ENCODE measurements around the gene PRDM2.
A peak's percentile ranks its signal among the peaks of the same experiment; 100 is the strongest.
"Not testable (repeated sequence)": the region's sequence is repeated elsewhere in the genome, so short reads cannot be mapped to it uniquely, and the experiment has no call there.

PRDM2 gene

DNA sequence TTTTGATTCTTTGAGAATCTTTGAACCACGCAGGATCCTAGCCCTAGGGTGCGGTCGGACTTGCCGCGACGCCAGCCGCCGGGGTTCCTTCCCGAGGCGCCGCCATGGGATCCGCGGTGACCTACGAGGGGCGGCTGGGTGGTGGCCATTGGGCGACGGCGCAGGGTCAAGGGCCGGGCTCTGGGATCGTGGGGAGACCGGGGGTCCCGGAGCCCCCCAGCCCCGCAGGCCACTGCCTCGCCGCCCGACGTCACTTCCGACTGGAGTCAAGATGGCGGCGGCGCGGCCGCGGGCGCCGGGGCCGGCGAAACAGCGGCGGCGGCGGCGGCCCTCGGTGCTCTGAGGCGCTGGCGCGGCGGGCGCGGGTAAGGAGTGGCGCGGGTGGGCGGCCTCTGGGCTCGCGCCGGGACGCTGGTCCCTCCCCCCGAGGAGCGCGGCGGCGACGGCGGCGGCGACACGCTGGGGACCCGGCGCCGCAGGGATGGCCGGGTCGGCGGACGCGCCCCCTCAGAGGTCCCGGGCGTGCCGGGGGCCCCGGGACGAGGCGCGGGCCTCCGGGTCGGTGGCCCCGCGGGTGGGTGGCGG lies at the start of gene PRDM2:
PRDM2 (plus strand) TSS at position 253 of the 585 bp plus-strand sequence. CDS start 15,418 bp downstream, outside the sequence.
- peak; percentile 57 for DNase-seq (ENCODE audit: low spot score)

DNA sequence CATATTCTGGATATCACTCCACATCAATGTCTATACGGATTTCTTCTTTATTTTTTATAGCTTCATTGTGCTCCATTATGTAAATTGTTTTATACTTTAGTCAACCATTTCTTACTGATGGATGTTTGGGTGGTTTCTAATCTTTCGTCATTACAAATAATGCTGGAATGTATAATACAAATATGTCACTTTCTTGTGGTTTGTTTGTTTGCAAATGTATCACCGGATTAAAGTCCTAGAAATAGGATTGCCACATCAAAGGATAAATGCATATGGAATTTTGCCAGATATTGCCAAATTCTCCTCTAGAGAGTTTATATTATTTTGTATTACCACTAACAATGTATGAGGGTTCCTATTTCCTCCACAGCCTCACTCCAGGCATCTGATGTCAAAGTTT lies 48.7 kb upstream of the PRDM2 start:
- no peak for DNase-seq (ENCODE audit: low spot score)

DNA sequence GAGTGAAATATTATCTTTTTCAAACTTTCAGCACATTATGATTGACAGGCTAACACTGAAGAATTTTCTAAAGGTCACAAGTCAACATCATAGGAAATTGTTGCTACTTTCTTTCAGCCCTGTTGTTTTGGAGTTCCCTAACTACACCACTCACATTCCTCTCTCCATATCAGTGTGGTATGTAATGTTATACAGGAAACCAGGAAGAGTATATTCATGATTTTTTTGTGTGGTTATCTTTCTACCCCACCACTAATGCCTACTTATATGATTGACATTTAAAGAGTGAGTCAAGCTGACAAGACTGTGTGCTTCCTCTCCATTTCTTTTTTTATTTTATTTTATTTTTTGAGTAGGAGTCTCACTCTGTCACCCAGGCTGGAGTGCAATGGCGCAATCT lies 47.8 kb upstream of the PRDM2 start:
- DNase-seq (ENCODE audit: low spot score): no peak

- DNase-seq (ENCODE audit: low spot score): no peak
Observed at GRCh38 chr1:13661539-13661938, 38.4 kb upstream of the PRDM2 start.

GRCh38 chr1:13662493-13662892 lies 37.5 kb upstream of the PRDM2 start:
- DNase-seq (ENCODE audit: low spot score): no peak

DNA sequence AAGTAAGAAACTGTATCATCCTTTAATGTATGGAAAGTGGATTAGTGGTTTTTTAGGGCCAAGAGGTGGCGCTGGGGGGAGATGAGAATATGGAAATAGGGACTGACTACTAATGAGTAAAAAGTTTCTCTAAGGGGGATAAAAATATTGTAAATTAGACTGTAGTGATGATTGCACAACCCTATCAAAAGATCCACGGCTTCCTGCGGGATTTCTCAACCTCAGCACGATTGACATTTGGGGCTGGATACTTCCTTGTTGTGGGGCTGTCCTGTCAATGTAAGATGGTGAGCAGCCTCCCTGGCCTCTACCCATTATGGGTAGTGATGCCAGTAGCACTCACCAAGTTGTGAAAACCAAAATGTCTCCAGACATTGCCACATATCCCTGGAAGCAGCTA lies 36.0 kb upstream of the PRDM2 start:
- DNase-seq (ENCODE audit: low spot score): no peak

DNA sequence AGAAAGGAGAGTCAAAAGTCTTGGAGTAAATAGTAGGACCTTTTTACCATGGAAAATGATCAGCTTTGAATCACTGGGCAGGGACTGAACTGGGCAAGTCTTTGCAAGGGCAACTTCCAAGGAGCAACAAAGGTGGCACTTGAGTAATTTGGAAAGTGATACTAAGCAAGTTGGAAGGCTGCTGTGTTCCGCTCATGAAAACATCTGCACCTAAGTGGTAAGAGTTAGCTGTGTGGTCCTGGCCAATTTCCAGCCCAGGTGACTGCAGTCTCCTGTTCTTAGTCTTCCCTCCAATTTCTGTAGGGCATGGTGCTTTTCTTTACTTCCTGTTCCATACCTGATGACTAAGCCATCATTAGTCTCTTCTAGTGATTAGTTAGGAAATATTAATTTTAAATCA lies 35.5 kb upstream of the PRDM2 start:
- DNase-seq (ENCODE audit: low spot score): no peak

DNA sequence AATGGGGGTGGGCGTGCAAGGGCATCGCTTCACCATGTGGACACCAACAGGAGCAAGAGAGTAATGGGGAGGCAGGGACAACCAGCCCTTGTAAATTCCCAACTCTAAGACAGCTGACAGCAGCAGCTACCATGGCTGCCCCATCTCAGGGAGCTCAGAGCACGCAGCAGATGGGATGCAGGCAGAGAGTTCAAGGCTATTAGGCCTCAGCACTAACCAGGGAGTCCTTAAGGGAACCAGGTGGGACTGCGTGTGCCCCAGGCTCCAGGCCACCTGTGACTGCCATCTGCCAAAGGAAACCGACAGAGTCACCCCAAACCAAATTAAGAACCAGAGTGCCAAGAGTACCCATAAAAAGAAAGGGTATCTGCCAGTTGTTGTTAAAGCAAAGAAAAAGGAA lies 33.7 kb upstream of the PRDM2 start:
- DNase-seq (ENCODE audit: low spot score): no peak

DNA sequence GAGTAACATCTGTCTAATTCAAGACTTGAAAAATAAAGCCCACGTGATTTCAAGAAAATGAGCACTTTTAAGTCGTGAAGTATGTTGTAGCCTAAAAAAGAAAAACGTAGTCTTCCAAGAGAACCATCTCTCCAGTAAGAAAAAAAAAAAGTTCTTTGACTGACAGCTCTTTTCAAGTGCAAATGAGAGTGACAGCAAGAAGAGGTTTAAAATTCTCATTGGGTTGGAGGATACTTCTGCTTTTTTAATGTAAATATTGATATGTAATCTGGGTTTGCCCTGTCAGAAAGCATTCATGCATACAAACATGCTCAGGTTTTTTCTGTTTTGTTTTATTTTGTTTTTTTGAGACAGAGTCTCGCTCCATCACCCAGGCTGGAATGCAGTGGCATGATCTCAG lies 32.3 kb upstream of the PRDM2 start:
- DNase-seq (ENCODE audit: low spot score): no peak

- no peak for DNase-seq (ENCODE audit: low spot score)
Observed at GRCh38 chr1:13674377-13674776, 25.6 kb upstream of the PRDM2 start.

DNA sequence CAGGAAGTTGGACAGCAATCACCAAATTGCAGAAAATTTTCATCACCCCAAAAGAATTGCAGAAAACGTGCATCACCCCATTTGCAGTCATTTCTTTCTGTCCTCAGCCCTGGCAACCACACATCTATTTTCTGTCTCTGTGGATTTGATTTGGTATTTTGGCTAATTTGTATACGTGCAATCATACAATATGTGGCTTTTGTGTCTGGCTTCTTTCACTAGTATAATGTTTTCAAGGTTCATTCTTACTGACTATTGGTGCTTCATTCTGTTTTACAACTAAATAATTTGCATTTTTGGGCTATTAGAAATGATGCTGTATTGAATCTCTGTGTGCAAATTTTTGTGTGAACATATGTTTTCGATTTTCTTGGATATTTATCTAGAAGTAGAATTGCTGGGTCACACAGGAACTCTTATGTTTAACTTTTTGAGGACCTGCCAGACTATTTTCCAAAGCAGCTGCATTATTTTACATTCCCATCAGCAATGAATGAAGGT lies 24.8 kb upstream of the PRDM2 start:
- DNase-seq (ENCODE audit: low spot score): no peak

DNA sequence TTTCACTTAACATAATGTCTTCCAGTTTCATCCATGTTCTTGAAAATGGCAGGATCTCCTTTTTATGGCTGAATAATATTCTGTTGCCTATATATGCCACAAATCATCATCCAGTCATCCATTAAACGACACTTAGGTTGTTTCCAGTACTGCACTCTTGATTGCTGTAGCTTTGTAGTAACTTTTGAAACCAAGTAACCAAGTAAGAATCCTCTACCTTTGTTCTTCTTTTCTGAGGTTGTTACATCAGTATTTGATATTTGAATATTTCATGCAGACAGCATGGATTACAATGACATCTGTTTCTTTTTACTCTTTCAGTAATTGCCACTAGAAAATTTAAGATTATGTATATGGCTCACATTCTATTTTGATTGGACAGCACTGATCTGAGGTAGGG lies 22.1 kb upstream of the PRDM2 start:
- DNase-seq (ENCODE audit: low spot score): no peak

DNA sequence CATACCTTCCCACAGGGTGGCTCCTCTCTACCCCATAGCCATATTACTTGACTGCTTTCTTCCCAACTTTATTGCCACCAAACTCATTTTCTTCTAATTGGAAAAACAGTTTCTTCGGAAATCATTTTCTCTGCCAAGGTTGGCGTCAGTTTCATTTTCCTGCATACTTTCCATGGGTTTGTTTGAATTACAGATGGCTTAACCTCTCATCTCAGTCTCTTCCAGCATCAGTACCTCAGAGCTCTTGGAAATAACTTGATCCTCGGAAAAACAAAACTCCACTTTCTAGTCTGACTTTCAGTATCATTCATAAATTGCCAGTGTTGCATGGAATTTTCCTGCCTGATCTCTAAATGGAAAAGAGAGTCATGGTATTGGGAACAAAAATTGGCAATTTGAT lies 20.3 kb upstream of the PRDM2 start:
- DNase-seq (ENCODE audit: low spot score): no peak

GRCh38 chr1:13680609-13681008 lies 19.4 kb upstream of the PRDM2 start:
- DNase-seq (ENCODE audit: low spot score): not testable (repeated sequence)

- no peak for DNase-seq (ENCODE audit: low spot score)
Observed at GRCh38 chr1:13681921-13682320, 18.1 kb upstream of the PRDM2 start.

- no peak for DNase-seq (ENCODE audit: low spot score)
Observed at GRCh38 chr1:13682444-13682843, 17.5 kb upstream of the PRDM2 start.

DNA sequence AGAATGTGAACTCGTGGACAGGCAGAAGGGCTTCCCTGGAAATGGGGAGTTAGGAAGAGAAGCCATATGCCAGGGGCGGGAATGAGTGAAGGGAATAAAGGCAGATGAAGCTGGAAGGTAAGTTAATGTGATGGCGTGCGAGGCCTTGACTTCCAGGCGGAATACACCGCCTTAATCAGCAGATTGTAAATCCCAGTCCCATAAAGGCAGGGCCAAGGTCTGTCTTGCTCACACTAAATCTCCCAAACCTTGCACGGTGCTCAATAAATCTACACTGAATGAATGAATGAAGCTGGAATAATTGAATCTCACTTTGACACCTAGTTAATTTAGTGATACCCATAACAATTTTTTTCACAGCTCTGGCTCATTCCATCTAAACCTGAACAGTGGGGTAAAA lies 16.8 kb upstream of the PRDM2 start:
- no peak for DNase-seq (ENCODE audit: low spot score)

DNA sequence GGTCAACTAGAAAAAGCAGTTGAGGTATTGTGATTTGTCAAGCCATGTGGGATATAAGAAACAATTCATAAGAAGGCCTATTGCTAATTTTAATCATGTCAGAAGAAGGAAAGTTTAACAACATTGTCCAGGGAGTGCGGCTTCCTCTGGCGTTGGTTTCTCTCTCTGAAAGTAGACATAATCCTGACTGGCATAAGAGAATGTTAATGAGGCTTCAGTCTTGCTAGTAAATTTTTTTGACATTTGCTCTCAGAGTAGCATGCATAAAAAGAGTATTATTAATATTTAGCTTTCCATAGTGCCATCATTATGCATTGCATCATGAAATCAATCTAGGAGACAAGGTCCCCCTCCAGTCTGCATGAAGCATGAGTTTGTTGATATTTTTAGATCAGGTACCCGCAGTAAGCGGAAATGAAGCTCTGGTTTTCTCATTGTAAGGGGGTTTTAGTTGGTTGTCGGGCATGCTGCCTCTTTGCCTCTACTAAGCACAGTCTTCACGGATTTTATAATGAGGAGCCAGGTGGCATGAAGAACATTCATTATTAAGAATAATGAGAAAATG lies 12.8 kb upstream of the PRDM2 start:
- DNase-seq (ENCODE audit: low spot score): no peak

DNA sequence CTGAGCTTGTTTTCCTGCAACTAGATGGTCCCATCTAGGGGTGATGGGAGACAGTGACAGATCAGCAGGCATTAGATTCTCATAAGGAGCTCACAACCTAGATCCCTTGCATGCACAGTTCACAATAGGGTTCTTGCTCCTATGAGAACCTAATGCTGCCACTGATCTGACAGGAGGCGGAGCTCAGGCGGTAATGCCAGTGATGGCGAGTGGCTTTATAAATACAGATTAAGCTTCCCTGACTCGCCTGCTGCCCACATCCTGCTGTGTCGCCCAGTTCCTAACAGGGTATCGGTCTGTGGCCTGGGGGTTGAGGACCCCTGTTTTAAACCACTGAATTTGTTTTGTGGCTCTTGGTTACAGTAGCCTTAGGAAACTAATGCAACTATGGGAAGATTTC lies 6.9 kb upstream of the PRDM2 start:
- DNase-seq (ENCODE audit: low spot score): not testable (repeated sequence)

GRCh38 chr1:13694886-13695684 lies 4.9 kb upstream of the PRDM2 start:
- no peak for DNase-seq (ENCODE audit: low spot score)

GRCh38 chr1:13697738-13698137 lies 2.2 kb upstream of the PRDM2 start:
- no peak for DNase-seq (ENCODE audit: low spot score)

- no peak for DNase-seq (ENCODE audit: low spot score)
Observed at GRCh38 chr1:13699510-13699909, 478 bp upstream of the PRDM2 start.

GRCh38 chr1:13700521-13701270 lies 708 bp downstream of the PRDM2 start:
- DNase-seq (ENCODE audit: low spot score): peak; percentile 62
